Stomach (tissue), 4 donors: Measurements from ENCODE around the gene PRKN.

Experiments
- CTCF ChIP-seq, 7 experiments: fragments of 450-650 bp in 4 of 7; fragments of 200-600 bp in 3 of 7; sonication (generic) in 3 of 7; IDR thresholded peaks; one replicate each; pipeline ENCODE4 v1.5.1; 2016 to 2019; ENCODE audit warnings: antibody characterized with exemption in 7 of 7, control low read depth in 2 of 7, mild to moderate bottlenecking in 1 of 7
- EP300 ChIP-seq: sonication (generic); formaldehyde crosslinking; IDR thresholded peaks from one replicate; pipeline ENCODE4 v1.6.1; 2017; ENCODE audit warnings: antibody characterized with exemption
- POLR2AphosphoS5 ChIP-seq, 3 donors: sonication (generic); formaldehyde crosslinking; IDR thresholded peaks; one replicate each; pipeline ENCODE4 v1.6.1; 2016; ENCODE audit warnings: antibody characterized with exemption in 3 of 3

GRCh38 chr6:161338015-161338414 is 1389.6 kb downstream of the PRKN start:
- TF ChIP-seq EP300 (no peak), CTCF (IDR thresholded peaks at IDR 0.05) (no peak), POLR2AphosphoS5 (IDR thresholded peaks at IDR 0.05) (no peak)
